Stimulated activated CD8-positive, alpha-beta memory T cell treated with anti-CD3 and anti-CD28 coated beads, Interleukin-15, amount 100 ng/mL, for 24 hours (primary cell): ENCODE results near the gene EEF2K.
"Not testable (repeated sequence)": the region's sequence is repeated elsewhere in the genome, so short reads cannot be mapped to it uniquely, and the experiment has no call there.

ENCODE experiments used
- DNase-seq: peaks from one replicate; pipeline ENCODE4 v3.0.0-alpha.2; 2020; ENCODE audit warnings: low read depth

The EEF2K gene

DNA sequence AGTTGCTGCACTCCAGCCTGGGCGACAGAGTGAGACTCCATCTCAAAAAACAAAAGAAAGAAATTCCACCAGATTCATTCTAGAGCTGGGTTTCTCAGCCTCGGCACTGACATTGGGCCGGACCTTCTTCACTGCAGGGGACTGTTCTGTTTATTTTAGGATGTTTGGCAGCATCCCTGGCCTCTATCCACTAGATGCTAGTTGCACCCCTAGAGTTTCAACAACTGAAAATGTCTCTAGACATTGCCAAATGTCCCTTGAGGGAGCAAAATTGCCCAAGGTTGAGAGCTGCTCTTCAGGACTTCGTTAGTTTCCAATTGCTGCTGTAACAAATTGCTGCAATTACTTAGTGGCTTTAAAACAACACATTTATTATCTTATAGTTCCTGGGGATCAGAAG, 7.2 kb downstream of the EEF2K start:
- no peak for DNase-seq

DNA sequence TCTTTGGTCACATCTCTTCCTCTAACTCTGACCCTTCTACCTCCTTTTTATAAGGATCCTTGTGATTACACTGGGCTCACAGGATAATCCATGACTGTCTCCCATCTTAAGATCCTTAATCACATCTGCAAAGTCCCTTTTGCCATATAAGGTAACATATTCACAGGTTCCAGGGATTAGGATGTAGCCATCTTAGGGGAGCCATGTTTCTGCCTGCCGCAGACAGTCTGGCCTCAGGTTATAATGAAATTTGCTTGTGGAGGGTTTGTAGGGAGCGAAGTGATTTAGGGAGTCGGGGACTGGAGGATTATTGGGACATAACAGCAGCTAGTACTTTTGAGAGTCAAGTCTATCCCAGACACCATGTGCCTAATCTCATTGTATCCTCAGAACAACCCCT, 7.7 kb downstream of the EEF2K start:
- no peak for DNase-seq

DNA sequence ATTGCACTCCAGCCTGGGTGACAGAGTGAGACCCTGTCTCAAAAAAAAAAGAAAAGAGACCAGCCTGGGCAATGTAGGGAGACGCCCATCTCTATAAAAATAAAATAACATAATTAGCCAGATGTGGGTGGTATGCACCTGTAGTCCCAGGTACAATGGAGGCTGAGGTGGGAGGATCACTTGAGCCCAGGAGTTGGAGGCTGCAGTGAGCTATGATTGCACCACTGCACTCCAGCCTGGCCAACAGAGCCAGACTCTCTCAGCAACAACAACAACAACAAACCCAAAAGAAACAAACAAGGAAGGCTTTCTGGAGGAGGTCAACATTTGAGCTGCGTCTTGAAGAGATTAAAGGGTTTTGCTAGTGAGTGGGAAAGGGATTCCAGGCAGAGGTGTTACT, 8.3 kb downstream of the EEF2K start:
- DNase-seq = no peak

DNA sequence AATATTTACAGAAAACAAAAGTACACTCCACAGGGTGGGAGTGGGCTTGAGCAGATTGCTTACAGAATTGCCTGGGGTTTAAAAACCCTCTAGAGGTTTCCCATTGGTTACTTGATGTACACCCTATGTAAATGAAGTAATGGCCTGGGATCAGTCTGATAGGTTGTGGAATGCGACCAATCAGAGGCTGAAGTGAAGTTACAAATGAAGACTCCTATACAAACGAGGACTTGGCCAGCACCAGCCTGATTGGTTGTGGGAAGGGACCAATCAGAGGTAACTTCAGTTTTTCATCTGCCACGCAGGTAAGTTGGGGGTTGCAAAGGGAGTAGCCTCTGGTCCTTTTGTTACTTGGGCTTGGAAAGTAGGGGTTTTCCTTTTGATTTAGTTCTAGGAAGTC, 8.8 kb downstream of the EEF2K start:
- no peak for DNase-seq

DNA sequence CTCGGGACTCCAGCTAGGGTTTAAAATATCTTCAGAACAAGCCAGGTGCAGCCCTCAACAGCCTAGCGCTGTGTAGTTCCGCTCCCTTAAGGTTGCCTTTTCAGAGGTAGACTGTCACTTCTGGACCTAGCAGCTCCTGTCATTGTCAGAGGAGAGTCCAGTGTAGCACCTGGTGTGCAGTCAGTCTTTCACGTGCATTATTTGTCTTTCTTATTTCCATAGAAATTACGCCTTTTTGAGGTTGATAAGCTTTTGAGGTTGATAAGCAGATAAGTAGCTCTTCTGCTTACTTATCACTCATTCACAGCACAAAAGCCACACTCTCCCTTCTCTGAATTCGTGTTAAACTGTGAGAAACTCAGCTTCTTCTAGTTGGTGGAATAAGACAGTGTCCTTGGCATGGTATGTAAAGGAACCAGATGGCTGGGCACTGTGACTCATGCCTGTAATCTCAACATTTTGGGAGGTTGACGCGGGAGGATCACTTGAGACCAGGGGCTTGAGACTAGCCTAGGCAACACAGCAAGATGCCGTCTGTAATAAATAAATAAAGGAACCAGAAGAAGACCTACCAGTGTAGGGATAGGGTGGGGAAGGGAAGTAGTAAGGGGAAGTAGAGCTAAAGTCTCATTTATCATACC, 10.2 kb downstream of the EEF2K start:
- DNase-seq = no peak

DNA sequence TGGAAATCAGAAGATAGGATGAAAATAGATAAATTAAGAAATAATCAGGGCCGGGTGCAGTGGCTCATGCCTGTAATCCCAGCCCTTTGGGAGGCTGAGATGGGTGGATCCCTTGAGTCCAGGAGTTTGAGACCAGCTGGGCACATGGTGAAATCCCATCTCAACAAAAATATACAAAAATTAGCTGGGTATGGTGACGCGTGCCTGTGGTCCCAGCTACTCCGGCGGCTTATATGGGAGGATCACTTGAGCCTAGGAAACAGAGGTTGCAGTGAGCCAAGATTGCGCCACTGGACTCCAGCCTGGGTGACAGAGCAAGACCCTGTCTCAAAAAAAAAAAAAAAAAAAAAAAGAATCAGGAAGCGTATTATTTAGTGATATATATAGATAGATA, 10.8 kb downstream of the EEF2K start:
- not testable (repeated sequence) for DNase-seq

DNA sequence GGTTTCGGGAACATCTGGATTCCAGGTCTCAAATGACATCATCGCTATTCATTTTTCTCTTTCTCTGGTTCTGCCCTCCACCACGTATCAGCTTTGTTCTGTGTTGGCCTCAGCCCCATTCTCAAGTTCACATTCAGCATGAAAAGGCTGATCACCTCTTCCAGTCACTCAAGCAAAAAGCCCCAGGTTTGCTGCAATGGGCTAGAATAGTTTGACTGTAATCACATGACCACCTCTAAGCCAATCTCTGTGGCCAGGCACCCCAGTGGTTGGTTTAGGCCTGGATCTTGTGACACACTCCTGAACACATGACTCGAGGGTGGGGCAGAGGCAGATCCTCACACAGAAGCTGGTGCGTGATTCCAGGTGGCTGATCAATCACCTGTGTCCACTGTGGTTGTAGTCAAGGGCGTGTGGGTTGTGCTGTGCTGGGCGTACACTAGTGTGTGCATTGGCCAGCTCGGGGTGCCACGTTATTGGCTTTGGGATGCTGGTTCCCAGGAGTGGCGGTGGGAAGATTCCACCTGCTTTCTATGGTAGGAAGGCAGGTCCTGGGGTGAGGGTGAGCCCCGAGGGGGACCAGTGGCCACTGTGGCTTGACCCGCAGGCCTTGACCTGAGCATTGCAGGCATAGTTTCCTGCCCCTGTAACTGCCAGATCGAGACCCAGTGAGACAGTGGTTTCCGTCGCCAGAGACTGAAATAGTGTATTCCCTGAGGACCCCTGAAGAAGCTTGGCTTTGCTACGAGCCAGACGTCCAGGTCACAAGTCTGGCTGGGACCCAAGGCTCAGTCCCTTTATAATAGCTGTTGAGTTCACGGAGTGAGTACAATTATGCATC, 12.0 kb downstream of the EEF2K start:
- DNase-seq = no peak

DNA sequence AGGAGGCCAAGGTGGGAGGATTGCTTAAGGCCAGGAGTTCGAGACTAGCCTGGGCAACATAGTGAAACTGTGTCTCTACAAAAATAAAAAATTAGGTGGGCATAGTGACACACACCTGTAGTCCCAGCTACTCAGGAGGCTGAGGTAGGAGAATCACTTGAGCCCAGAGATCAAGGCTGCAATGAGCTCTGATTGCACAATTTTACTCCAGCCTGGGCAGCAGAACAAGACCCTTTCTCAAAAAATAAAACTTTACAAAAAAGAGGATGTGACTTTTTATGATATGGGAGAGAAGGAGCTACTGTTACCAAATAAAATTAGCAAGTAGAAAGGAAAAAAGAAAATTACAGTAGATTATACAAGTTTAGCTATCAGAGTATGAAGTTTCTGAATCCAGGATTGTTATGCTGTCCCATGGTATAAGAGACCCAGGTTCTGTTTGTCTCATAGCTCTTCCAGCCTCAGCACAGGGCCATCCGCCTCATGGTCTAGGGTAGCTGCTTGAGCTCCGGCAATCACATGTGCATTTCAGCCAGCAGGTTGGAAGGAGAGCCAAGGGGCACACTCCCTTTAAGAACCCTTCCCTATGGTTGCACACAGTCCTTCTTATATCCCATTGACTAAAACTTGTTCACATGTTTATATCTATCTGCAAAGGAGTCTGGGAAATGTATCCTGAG, 13.5 kb downstream of the EEF2K start:
- no peak for DNase-seq

DNA sequence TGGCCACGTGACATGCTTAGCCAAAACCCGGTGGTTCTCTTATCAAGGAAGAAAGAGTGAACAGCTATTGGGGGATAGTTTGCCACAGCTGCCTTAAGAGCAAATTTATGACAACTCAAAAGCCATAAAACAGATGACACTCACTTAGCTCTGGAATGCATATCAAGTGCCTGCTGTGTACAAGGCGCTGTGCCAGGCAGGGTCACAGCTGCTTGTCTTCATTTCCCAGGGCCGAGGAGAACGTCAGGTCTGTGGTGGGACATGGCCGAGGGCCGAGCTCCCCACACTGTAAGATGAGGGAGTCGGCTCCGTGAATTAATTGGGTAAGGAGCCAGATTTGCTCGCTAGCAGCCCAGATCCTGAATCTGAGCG, 14.0 kb downstream of the EEF2K start:
- DNase-seq = no peak

DNA sequence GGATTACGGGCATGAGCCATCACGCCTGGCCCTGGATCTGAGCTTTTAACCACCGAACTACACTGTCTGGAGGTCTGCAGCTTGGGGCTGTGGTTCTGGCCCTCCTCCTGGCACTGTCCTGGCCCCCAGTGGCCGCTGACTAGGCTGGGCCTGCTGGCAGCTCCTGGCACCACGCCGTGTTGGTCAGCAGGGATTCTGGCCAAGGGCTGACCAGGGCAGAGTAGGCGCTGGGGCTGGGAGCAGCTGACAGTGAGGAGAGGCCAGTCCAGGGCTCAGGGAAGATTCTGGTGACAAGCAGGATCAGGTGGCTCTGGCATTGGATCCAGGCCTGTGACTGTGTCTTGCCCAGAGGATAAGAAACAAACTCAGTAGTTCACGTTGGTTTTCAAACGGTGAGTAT, 14.6 kb downstream of the EEF2K start:
- DNase-seq = no peak

DNA sequence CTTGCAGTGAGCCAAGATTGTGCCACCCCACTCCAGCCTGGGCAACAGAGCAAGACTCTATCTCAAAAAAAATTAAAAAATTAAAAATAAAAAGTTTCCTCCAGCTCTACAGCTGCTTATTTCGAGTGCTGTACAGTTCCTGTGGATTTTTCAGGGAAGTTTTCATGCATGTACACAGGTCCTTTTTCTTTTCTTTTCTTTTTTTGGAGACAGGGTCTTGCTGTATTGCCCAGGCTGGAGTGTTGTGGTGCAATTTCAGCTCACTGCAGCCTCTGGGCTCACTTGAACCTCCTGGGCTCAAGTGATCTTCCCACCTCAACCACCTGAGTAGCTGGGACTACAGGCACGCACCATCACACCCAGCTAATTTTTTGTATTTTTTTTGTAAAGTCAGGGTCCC, 15.9 kb downstream of the EEF2K start:
- no peak for DNase-seq

DNA sequence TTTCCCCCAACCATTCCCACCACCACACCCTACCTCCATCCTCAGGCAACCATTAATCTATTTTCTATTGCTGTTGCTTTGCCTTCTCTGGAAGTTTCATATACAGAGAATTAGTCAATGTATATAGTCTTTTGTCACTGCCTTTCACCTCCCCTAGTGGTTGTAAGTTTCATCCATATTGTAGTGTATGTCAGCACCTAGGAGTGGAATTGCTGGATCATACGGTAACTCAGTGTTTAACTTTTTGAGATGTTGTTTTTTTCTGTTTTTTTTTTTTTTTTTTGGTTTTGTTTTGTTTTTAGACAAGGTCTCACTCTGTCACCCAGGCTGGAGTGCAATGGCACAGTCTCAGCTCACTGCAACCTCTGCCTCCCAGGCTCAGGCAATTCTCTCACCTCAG, 16.9 kb downstream of the EEF2K start:
- DNase-seq = no peak

DNA sequence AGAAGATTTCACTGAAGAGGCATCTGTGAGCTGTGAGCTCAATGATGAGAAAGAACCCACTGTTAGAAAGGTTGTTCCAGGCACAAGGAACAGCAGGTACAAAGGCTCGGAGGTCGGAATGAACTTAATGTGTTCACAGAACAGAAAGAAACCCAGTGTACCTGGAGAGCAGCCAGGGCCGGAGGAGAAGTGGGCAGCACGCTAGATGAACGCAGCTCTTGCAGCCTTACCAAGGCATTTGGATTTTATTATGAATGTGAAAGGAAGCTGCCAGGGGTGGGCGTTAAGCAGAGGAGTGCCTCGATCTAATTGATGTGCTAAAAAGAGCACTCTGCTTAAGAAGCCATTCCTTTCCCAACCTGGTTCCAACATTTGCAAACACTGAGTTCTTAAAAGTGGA, 19.0 kb downstream of the EEF2K start:
- DNase-seq = no peak

DNA sequence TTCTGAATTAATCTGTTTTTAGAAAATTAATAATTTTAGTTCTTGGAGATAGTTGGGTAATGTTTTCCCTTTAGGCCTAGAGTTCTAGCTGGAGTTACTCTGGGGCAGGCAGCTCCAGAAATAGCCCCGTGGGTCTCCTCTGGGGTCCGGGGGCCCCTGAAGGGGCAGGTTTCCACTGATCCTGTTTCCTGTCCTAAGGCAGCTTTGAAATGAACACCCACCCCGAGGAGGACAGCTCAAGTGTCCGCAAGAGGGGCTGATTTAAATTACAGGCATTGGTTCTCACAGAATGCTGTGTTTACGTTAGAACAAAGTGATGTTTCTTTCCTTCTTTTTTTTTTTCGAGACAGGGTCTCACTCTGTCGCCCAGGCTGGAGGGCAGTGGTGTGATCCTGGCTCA, 23.8 kb downstream of the EEF2K start:
- DNase-seq = no peak

DNA sequence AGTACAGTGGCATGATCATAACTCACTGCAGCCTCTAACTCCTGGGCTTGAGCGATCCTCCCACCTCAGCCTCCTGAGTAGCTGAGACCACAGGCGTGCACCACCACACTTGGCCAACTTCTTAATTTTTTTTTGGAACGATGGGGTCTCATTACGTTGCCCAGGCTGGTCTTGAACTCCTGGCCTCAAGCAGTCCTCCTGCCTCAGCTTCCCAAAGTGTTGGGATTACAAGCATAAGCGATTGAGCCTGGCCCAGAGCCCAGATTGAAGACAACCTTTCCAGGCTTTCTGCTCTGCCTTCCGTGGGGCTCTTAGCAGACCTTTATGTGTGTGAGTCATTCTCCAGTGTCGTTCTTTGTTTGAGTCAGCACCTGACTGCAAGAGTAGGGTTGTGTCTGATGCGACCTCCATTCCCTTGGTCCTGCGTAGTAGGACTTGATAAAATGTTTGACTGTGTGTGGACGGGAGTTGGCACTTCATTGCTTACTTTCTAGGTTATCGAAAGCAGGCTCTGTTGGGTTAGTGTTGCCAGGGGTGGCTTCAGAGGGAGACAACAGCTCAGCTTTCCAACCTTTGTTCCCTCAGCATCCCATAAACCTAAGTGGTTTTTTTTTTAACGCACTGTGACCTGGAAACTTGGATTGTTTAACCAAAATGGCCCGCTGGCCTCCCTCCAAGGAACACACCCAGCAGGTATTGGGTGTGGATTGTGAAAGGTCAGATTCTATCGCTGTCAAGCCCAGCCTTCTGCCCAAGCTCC, 26.4 kb downstream of the EEF2K start:
- no peak for DNase-seq

DNA sequence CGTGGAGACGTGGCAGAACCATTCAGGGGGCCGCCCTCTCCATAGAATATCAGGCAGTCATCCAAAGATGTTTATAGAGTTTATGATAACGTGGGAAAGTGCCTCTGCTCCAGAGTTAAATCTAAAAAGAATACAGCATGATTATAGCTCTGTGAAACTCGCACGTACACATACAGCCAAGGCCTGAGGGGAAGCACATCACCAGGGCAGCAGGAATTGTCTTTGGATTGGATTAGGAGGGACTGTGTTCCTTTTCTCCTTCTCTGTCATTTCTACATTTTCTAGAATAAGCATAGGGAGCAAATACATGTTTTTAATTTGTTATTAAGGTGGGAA, 26.9 kb downstream of the EEF2K start:
- no peak for DNase-seq

DNA sequence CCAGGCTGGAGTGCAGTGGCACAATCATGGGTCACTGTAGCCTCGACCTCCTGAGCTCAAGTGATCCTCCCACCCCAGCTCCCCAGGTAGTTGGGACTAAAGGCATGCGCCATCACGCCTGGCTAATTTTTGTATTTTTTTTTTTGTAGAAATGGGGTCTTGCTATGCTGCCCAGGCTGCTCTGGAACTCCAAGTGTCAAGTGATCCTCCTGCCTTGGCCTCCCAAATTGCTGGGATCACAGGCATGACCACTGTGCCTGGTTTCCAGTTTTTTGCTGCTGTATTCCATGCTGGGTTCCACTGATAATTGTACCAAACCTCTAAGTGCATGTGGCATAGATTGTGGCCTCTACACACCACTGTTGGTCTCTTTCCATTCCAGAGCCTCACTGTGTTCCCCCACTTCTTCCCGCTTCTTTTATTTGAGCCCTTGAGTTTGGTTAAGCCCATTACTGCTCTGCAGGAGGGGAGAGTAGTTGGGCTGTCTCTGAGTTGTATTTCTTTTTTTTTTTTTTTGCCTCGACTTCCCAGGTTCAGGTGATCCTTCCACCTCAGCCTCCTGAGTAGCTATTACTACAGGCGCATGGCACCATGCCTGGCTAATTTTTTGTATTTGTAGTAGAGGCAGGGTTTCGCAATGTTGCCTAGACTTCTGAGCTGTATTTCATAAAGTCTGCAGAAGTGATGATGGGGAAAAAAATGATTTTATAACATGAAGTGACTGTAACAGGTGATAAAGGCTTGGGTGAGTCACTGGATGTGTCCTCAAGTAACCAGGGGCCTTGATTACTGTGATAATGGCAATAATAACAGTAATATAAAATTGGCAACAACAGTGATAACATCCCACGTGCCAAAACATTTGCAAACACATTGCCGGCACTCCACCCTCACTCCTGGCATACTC, 30.0 kb downstream of the EEF2K start:
- DNase-seq = no peak

DNA sequence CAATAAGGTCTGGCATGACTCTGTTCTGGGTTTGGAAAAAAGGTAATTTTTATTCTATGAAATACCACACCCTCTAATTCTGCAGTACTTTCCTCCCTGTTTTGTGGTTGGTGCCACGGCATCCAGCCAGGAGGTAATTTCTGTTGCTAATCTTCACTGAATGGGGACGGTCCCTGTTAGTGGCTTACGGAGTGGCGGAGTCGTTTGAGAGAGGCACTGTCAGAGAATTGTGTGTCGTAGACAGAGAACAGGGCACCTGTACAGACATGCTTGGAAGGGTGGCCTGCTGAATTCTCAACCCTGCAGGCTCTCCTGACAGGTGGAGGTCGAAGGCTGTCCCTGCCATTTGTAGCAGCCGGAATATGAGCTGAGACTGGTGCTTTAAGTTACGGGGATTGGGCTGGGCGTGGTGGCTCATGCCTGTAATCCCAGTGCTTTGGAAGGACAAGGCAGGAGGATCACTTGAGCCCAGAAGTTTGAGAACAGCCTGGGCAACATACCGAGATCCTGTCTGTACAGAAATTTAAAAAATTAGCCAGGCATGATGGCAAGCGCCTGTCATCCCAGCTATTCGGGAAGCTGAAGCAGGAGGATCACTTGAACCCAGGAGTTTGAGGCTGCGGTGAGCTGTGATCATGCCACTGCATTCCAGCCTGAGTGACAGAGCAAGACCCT, 33.2 kb downstream of the EEF2K start:
- DNase-seq = no peak

DNA sequence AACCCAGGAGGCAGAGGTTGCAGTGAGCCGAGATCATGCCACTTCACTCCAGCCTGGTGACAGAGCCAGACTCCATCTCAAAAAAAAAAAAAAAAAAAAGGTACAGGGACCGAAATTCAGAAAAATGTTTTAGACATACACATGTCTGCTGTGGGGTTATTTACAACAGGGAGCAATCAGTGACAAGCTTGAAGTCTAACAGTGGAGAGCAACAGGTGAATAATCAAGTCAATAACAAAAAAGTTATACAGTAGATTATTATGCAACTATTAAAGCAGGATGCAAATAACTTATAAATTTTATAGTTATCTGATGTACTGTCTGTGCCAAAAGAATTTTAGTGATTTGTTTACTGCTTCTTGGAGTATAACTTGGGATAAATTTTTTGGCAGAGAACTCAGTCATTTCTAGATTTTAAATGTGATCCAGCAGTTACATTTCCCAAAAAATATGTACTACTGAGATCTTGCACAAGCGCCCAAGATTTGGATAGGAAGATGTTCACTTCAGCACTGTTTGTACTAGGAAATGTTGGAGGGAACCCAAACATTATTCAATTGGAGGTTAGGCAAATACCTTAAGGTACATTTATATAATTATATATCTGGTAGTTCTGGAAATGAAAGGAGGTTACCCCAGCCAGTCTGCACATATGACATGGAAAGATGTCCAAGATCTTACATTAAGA, 34.1 kb downstream of the EEF2K start:
- DNase-seq = no peak

DNA sequence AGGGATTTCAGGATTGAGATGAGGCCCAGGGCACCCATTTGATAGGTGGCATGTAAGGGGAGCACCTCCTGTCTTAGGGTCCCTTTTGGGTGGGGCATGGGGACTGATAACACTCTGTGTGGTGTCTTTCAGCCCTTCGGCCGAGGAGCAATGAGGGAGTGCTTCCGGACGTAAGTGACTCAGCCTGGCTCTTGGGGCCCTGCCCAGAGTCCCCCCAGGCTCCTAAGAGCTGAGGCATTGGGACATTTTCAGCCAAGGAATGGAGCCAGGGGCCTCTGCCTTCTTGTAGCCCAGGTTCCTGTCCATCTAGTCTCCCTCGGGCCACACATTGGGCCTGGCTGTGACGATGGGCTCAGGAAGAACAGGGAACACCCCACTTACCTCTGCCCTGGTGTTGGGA, 44.4 kb downstream of the EEF2K start:
- DNase-seq = no peak

DNA sequence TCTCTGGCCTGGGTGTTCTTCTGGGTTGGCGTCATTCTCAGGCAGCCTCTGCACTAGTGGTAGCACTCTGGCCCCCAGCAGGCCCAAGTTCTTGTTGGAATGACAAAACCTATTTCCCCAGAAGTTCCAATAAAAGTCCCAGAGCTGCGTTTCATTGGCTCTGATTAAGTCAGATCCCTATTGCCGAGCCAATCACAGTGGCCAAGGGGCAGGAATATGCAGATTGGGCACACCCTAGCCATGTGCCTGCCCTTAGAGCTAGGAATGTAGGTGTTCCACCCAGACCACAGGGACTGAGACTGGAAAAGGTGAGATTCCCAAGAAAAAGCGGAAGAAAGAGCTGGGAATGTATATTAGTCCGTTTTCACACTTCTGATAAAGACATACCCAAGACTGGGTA, 46.2 kb downstream of the EEF2K start:
- DNase-seq = no peak
